Gastroesophageal sphincter (tissue), 3 donors: Measurements from ENCODE around the gene IQCC.
A peak's percentile ranks its signal among the peaks of the same experiment; 100 is the strongest.

ENCODE experiments used
- CTCF ChIP-seq, 4 experiments: fragments of 200-600 bp in 2 of 4; fragments of 450-650 bp in 2 of 4; sonication (generic) in 1 of 4; IDR thresholded peaks; one replicate each; pipeline ENCODE4 v1.5.1; 2017 to 2019; ENCODE audit warnings: antibody characterized with exemption in 4 of 4, mild to moderate bottlenecking in 2 of 4, moderate library complexity in 2 of 4
- EP300 ChIP-seq: sonication (generic); formaldehyde crosslinking; IDR thresholded peaks from one replicate; pipeline ENCODE4 v1.6.1; 2017; ENCODE audit warnings: antibody characterized with exemption, mild to moderate bottlenecking
- POLR2A ChIP-seq, 2 donors: fragments of 450-650 bp; IDR thresholded peaks; one replicate each; pipeline ENCODE4 v1.6.1; 2017; ENCODE audit warnings: antibody characterized with exemption in 2 of 2, mild to moderate bottlenecking in 2 of 2, moderate library complexity in 1 of 2
- POLR2AphosphoS5 ChIP-seq: sonication (generic); formaldehyde crosslinking; IDR thresholded peaks from one replicate; pipeline ENCODE4 v1.6.1; 2017; ENCODE audit warnings: antibody characterized with exemption

- TF ChIP-seq POLR2A (IDR thresholded peaks at IDR 0.05) (peak in 1 of 2 donors; percentile 43), CTCF (IDR thresholded peaks at IDR 0.05) (no peak), POLR2AphosphoS5 (peak; percentile 59), EP300 (no peak)
Observed at GRCh38 chr1:32205401-32206370, at the start of gene IQCC.
